Measurements from ENCODE around the gene C12orf42. TPM values are rescaled to one million over a fixed set of nuclear protein-coding genes. Genes with fewer than 3 reads are reported as not detected.
A peak's percentile ranks its signal among the peaks of the same experiment; 100 is the strongest.

C12orf42 gene
- total RNA-seq, 3 donors from 2014 or later = 0.46 to 0.50 (median 0.49) TPM

- H3K36me3 Mint-ChIP-seq (ENCODE audit: insufficient read depth) = peaks cover 14% of the 10 kb centered on the region
- no peaks in the 10 kb centered on the region for H3K27me3 Mint-ChIP-seq (ENCODE audit: low read depth)
- DNase-seq = no peak
- no peaks in the 10 kb centered on the region for H3K4me1 Mint-ChIP-seq (ENCODE audit: low read depth)
- peaks cover 17% of the 10 kb centered on the region for H3K9me3 Mint-ChIP-seq
- no peak overlapping the region for H3K4me3 Mint-ChIP-seq
- ATAC-seq = no peak
These were observed 177.2 kb downstream of the C12orf42 start for GRCh38 chr12:103318566-103318965.

- DNase-seq = no peak
- H3K4me1 Mint-ChIP-seq (ENCODE audit: low read depth) = no peaks in the 10 kb centered on the region
- peaks cover 11% of the 10 kb centered on the region for H3K36me3 Mint-ChIP-seq (ENCODE audit: insufficient read depth)
- peaks cover 17% of the 10 kb centered on the region for H3K9me3 Mint-ChIP-seq
- no peaks in the 10 kb centered on the region for H3K27me3 Mint-ChIP-seq (ENCODE audit: low read depth)
- no peak for ATAC-seq
- no peak overlapping the region for H3K4me3 Mint-ChIP-seq
These were observed 178.5 kb downstream of the C12orf42 start for GRCh38 chr12:103317220-103317619.

- ATAC-seq = no peak
- no peak overlapping the region for H3K4me3 Mint-ChIP-seq
These were observed 181.0 kb downstream of the C12orf42 start for GRCh38 chr12:103314786-103315185.

GRCh38 chr12:103313894-103314293 lies 181.9 kb downstream of the C12orf42 start:
- Mint-ChIP-seq H3K27me3 (ENCODE audit: low read depth) (no peaks in the 10 kb centered on the region), H3K4me3 (no peak overlapping the region), H3K4me1 (ENCODE audit: low read depth) (no peaks in the 10 kb centered on the region), H3K36me3 (ENCODE audit: insufficient read depth) (peaks cover 6% of the 10 kb centered on the region), H3K9me3 (peaks cover 14% of the 10 kb centered on the region)
- DNase-seq (no peak), ATAC-seq (no peak)

More at GRCh38 chr12:103314786-103315185, 181.0 kb downstream of the C12orf42 start:
- Mint-ChIP-seq H3K27me3 (ENCODE audit: low read depth) (no peaks in the 10 kb centered on the region), H3K4me1 (ENCODE audit: low read depth) (no peaks in the 10 kb centered on the region), H3K36me3 (ENCODE audit: insufficient read depth) (peaks cover 8% of the 10 kb centered on the region), H3K9me3 (peaks cover 17% of the 10 kb centered on the region)
- no peak for DNase-seq

- no peaks in the 10 kb centered on the region for H3K4me1 Mint-ChIP-seq (ENCODE audit: low read depth)
- peaks cover 1% of the 10 kb centered on the region for H3K36me3 Mint-ChIP-seq (ENCODE audit: insufficient read depth)
- no peaks in the 10 kb centered on the region for H3K27me3 Mint-ChIP-seq (ENCODE audit: low read depth)
- ATAC-seq = no peak
- no peak overlapping the region for H3K4me3 Mint-ChIP-seq
- peaks cover 9% of the 10 kb centered on the region for H3K9me3 Mint-ChIP-seq
- DNase-seq = no peak
These were observed 182.9 kb downstream of the C12orf42 start for GRCh38 chr12:103312742-103313354.

GRCh38 chr12:103310546-103311270 lies 185.1 kb downstream of the C12orf42 start:
- ATAC-seq (no peak), DNase-seq (no peak)
- Mint-ChIP-seq H3K9me3 (no peaks in the 10 kb centered on the region), H3K27me3 (ENCODE audit: low read depth) (no peaks in the 10 kb centered on the region), H3K36me3 (ENCODE audit: insufficient read depth) (no peaks in the 10 kb centered on the region), H3K4me3 (no peak overlapping the region), H3K4me1 (ENCODE audit: low read depth) (no peaks in the 10 kb centered on the region)

GRCh38 chr12:103308396-103308795 lies 187.4 kb downstream of the C12orf42 start:
- no peak for DNase-seq
- Mint-ChIP-seq H3K4me1 (ENCODE audit: low read depth) (no peaks in the 10 kb centered on the region), H3K9me3 (no peaks in the 10 kb centered on the region), H3K4me3 (no peak overlapping the region), H3K27me3 (ENCODE audit: low read depth) (no peaks in the 10 kb centered on the region), H3K36me3 (ENCODE audit: insufficient read depth) (no peaks in the 10 kb centered on the region)
- ATAC-seq = no peak

GRCh38 chr12:103303484-103303883 lies 192.3 kb downstream of the C12orf42 start:
- Mint-ChIP-seq H3K9me3 (no peaks in the 10 kb centered on the region), H3K36me3 (ENCODE audit: insufficient read depth) (no peaks in the 10 kb centered on the region), H3K27me3 (ENCODE audit: low read depth) (peaks cover 4% of the 10 kb centered on the region), H3K4me1 (ENCODE audit: low read depth) (no peaks in the 10 kb centered on the region), H3K4me3 (no peak overlapping the region)
- DNase-seq (no peak), ATAC-seq (no peak)

GRCh38 chr12:103301642-103302591 lies 193.9 kb downstream of the C12orf42 start:
- DNase-seq (no peak), ATAC-seq (no peak)
- H3K4me3 Mint-ChIP-seq = no peak overlapping the region
- H3K36me3 Mint-ChIP-seq (ENCODE audit: insufficient read depth) = no peaks in the 10 kb centered on the region
- H3K9me3 Mint-ChIP-seq = no peaks in the 10 kb centered on the region
- H3K27me3 Mint-ChIP-seq (ENCODE audit: low read depth) = peaks cover 4% of the 10 kb centered on the region
- no peaks in the 10 kb centered on the region for H3K4me1 Mint-ChIP-seq (ENCODE audit: low read depth)

- H3K27me3 Mint-ChIP-seq (ENCODE audit: low read depth) = no peaks in the 10 kb centered on the region
These were observed 207.8 kb downstream of the C12orf42 start for GRCh38 chr12:103288016-103288415.

GRCh38 chr12:103282124-103282523 lies 213.6 kb downstream of the C12orf42 start:
- no peak for DNase-seq
- Mint-ChIP-seq H3K36me3 (ENCODE audit: insufficient read depth) (no peaks in the 10 kb centered on the region), H3K4me1 (ENCODE audit: low read depth) (peaks cover 4% of the 10 kb centered on the region), H3K27me3 (ENCODE audit: low read depth) (no peaks in the 10 kb centered on the region), H3K4me3 (no peak overlapping the region), H3K9me3 (peaks cover 3% of the 10 kb centered on the region)
- no peak for ATAC-seq

More at GRCh38 chr12:103288016-103288415, 207.8 kb downstream of the C12orf42 start:
- peaks cover 12% of the 10 kb centered on the region for H3K9me3 Mint-ChIP-seq
- H3K4me3 Mint-ChIP-seq = no peak overlapping the region
- H3K36me3 Mint-ChIP-seq (ENCODE audit: insufficient read depth) = no peaks in the 10 kb centered on the region
- DNase-seq (no peak), ATAC-seq (no peak)
- H3K4me1 Mint-ChIP-seq (ENCODE audit: low read depth) = no peaks in the 10 kb centered on the region

- Mint-ChIP-seq H3K27me3 (ENCODE audit: low read depth) (no peaks in the 10 kb centered on the region), H3K36me3 (ENCODE audit: insufficient read depth) (no peaks in the 10 kb centered on the region), H3K9me3 (no peaks in the 10 kb centered on the region), H3K4me1 (ENCODE audit: low read depth) (peaks cover 4% of the 10 kb centered on the region), H3K4me3 (no peak overlapping the region)
- no peak for DNase-seq
- peak; percentile 78 to 84 for ATAC-seq
These were observed 216.3 kb downstream of the C12orf42 start for GRCh38 chr12:103279444-103279843.

- no peaks in the 10 kb centered on the region for H3K27me3 Mint-ChIP-seq (ENCODE audit: low read depth)
- ATAC-seq (no peak), DNase-seq (no peak)
- H3K4me3 Mint-ChIP-seq = no peak overlapping the region
- H3K4me1 Mint-ChIP-seq (ENCODE audit: low read depth) = peaks cover 4% of the 10 kb centered on the region
- H3K9me3 Mint-ChIP-seq = no peaks in the 10 kb centered on the region
- no peaks in the 10 kb centered on the region for H3K36me3 Mint-ChIP-seq (ENCODE audit: insufficient read depth)
These were observed 217.4 kb downstream of the C12orf42 start for GRCh38 chr12:103278329-103278728.

- no peak for ATAC-seq
- Mint-ChIP-seq H3K4me1 (ENCODE audit: low read depth) (peaks cover 10% of the 10 kb centered on the region), H3K27me3 (ENCODE audit: low read depth) (no peaks in the 10 kb centered on the region), H3K36me3 (ENCODE audit: insufficient read depth) (no peaks in the 10 kb centered on the region), H3K9me3 (no peaks in the 10 kb centered on the region), H3K4me3 (no peak overlapping the region)
- no peak for DNase-seq
These were observed 222.1 kb downstream of the C12orf42 start for GRCh38 chr12:103273645-103274044.

All from activated T-cell treated with anti-CD3 and anti-CD28 coated beads, Interleukin-2, amount 50 U/mL, for 4 hours (primary cell).